ENCODE measurements around the gene ANKRD52. TPM values are rescaled to one million over a fixed set of nuclear protein-coding genes. Genes with fewer than 3 reads are reported as not detected.

ANKRD52 gene
- total RNA-seq, 1 donor from 2014 or later, result 49.1 TPM

DNA sequence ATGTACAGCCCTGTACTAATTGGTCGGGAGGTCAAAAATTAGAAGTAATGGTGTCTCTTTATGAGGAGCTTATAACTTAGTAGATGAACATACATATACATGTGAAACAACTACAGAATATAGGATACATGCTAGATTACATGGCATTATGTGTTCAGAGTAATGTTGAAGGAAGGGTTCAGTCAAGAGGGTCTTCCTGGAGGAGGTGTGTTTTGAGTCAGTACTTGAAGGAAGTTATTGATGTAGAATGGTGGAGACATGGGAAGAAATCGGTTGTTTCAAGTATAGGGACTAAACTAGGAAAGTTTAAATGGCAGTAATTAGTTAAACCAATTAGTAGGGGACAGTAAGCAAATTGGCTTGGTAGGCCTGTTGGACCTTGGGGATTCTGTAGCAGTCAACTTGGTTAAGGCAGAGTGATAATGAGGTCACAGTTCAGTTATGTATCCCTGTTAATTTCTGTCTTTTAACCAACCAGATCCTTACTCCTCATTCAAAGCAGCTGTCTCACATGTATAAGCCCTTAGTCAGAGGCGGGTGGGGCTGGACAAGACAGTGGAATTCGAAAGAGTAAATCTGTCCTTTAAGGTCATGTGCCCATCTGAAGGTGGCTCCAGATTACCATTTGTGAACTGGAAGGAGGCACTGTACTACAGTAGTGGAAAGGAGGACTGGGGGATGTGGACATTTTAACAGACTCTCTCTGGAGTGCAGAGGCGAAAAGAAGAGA lies 3.5 kb upstream of the ANKRD52 start:
- Mint-ChIP-seq H3K9me3 (ENCODE audit: unreplicated experiment) (peaks cover 2% of the 10 kb centered on the region), H3K4me1 (ENCODE audit: low read depth, unreplicated experiment) (peaks cover 5% of the 10 kb centered on the region), H3K27ac (ENCODE audit: unreplicated experiment) (no peak overlapping the region), H3K36me3 (ENCODE audit: unreplicated experiment) (no peaks in the 10 kb centered on the region), H3K4me3 (ENCODE audit: unreplicated experiment) (peak overlapping the region; percentile 33), H3K27me3 (ENCODE audit: unreplicated experiment) (peaks cover 2% of the 10 kb centered on the region)
- no peak for DNase-seq
- TF ChIP-seq, protein P1, sequence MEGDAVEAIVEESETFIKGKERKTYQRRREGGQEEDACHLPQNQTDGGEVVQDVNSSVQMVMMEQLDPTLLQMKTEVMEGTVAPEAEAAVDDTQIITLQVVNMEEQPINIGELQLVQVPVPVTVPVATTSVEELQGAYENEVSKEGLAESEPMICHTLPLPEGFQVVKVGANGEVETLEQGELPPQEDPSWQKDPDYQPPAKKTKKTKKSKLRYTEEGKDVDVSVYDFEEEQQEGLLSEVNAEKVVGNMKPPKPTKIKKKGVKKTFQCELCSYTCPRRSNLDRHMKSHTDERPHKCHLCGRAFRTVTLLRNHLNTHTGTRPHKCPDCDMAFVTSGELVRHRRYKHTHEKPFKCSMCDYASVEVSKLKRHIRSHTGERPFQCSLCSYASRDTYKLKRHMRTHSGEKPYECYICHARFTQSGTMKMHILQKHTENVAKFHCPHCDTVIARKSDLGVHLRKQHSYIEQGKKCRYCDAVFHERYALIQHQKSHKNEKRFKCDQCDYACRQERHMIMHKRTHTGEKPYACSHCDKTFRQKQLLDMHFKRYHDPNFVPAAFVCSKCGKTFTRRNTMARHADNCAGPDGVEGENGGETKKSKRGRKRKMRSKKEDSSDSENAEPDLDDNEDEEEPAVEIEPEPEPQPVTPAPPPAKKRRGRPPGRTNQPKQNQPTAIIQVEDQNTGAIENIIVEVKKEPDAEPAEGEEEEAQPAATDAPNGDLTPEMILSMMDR (IDR thresholded peaks at IDR 0.05; ENCODE audit: partially characterized antibody, unreplicated experiment), result no peak

DNA sequence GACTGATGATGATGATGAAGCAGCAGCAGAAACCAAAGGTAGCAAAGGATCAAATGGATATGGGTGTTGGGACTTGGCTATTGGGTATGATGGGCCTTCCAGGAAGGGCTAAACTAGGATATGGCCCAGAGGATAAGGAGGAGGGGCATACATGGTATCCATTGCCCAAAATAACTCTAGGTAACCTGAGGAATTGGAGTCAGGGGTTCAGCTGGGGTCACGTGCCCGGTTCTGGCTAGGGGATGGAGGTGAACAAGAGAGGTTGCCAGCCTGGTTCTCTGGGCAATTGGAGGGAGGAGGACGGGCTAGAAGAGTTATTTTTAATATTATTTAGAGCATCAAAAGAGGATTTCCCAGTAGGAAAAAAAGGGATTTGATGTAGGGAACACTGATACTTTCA lies 2.7 kb upstream of the ANKRD52 start:
- peaks cover 2% of the 10 kb centered on the region for H3K27me3 Mint-ChIP-seq (ENCODE audit: unreplicated experiment)
- no peak overlapping the region for H3K4me3 Mint-ChIP-seq (ENCODE audit: unreplicated experiment)
- H3K27ac Mint-ChIP-seq (ENCODE audit: unreplicated experiment), result peak overlapping the region; percentile 4
- peaks cover 5% of the 10 kb centered on the region for H3K4me1 Mint-ChIP-seq (ENCODE audit: low read depth, unreplicated experiment)
- H3K36me3 Mint-ChIP-seq (ENCODE audit: unreplicated experiment), result no peaks in the 10 kb centered on the region
- DNase-seq, result no peak
- peaks cover 2% of the 10 kb centered on the region for H3K9me3 Mint-ChIP-seq (ENCODE audit: unreplicated experiment)
- TF ChIP-seq, protein P1 (IDR thresholded peaks at IDR 0.05; ENCODE audit: partially characterized antibody, unreplicated experiment), result no peak

DNA sequence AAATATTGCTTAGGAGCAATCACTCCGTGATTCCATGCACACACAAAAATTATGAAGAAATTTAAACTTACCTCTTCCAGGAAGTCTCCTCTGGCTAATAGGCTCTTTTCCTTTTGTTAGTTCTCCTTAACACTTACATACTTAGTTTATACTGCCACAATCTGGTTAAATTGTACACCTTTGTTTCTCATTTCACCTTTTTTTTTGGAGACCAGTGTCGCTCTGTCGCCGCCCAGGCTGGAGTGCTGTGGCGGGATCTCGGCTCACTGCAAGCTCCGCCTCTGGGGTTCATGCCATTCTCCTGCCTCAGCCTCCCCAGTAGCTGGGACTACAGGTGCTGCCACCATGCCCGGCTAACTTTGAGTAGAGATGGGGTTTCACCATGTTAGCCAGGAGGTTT lies 2.2 kb upstream of the ANKRD52 start:
- H3K4me3 Mint-ChIP-seq (ENCODE audit: unreplicated experiment), result no peak overlapping the region
- H3K27me3 Mint-ChIP-seq (ENCODE audit: unreplicated experiment), result peaks cover 2% of the 10 kb centered on the region
- TF ChIP-seq, protein P1 (IDR thresholded peaks at IDR 0.05; ENCODE audit: partially characterized antibody, unreplicated experiment), result no peak
- DNase-seq, result no peak
- no peaks in the 10 kb centered on the region for H3K36me3 Mint-ChIP-seq (ENCODE audit: unreplicated experiment)
- peaks cover 2% of the 10 kb centered on the region for H3K9me3 Mint-ChIP-seq (ENCODE audit: unreplicated experiment)
- H3K27ac Mint-ChIP-seq (ENCODE audit: unreplicated experiment), result no peak overlapping the region
- peaks cover 5% of the 10 kb centered on the region for H3K4me1 Mint-ChIP-seq (ENCODE audit: low read depth, unreplicated experiment)

GRCh38 chr12:56258820-56259183 lies 618 bp upstream of the ANKRD52 start:
- TF ChIP-seq, protein P1 (IDR thresholded peaks at IDR 0.05; ENCODE audit: partially characterized antibody, unreplicated experiment), result no peak
- no peaks in the 10 kb centered on the region for H3K36me3 Mint-ChIP-seq (ENCODE audit: unreplicated experiment)
- DNase-seq, result no peak
- H3K27me3 Mint-ChIP-seq (ENCODE audit: unreplicated experiment), result peaks cover 2% of the 10 kb centered on the region
- peaks cover 2% of the 10 kb centered on the region for H3K9me3 Mint-ChIP-seq (ENCODE audit: unreplicated experiment)
- H3K4me1 Mint-ChIP-seq (ENCODE audit: low read depth, unreplicated experiment), result peaks cover 5% of the 10 kb centered on the region
- peak overlapping the region; percentile 93 for H3K27ac Mint-ChIP-seq (ENCODE audit: unreplicated experiment)
- peak overlapping the region; percentile 95 for H3K4me3 Mint-ChIP-seq (ENCODE audit: unreplicated experiment)

DNA sequence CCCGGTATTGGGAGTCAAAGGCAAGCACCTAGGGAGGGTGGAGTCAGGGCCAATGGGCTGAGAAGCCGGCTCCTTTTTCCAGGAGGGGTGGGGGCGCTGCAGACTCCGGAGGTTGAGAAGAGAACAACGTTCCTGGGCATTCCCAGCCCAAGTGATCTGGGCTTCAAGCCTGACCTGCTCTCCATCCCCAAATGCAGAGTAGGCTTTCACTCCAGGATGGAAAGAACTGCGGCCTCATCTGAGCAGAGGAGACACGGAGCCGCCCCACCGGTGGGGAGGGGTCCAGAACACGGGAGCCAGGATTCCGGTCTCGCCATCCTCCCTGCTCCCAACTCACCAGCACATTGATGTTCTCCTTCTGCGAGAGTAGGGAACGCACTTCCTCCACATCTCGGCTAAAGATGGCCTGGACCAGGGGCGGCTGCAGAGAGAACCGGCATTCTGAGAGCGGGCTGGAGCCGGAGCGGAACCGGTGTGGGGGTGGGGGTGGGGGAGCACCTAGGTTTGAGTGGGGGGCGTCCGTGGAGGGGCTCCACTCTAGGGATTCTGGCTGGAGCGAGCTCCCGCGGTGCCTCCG lies 605 bp downstream of the ANKRD52 start:
- Mint-ChIP-seq H3K9me3 (ENCODE audit: unreplicated experiment) (peaks cover 2% of the 10 kb centered on the region), H3K36me3 (ENCODE audit: unreplicated experiment) (no peaks in the 10 kb centered on the region), H3K4me3 (ENCODE audit: unreplicated experiment) (peak overlapping the region; percentile 92), H3K27me3 (ENCODE audit: unreplicated experiment) (peaks cover 2% of the 10 kb centered on the region), H3K27ac (ENCODE audit: unreplicated experiment) (peak overlapping the region; percentile 79), H3K4me1 (ENCODE audit: low read depth, unreplicated experiment) (peaks cover 5% of the 10 kb centered on the region)
- peak; percentile 65 for DNase-seq
- TF ChIP-seq, protein P1 (IDR thresholded peaks at IDR 0.05; ENCODE audit: partially characterized antibody, unreplicated experiment), result no peak

Measured in glutamatergic neuron (in vitro differentiated cells).